GM18502 (cell line): Measurements from ENCODE around the gene SLC17A9.
"Not testable (repeated sequence)": the region's sequence is repeated elsewhere in the genome, so short reads cannot be mapped to it uniquely, and the experiment has no call there.

Source experiments
- ATAC-seq: cut with Tn5 transposase; IDR thresholded peaks from one replicate; pipeline ENCODE4 v1.9.1; 2021; ENCODE audit warnings: mild to moderate bottlenecking; ENCODE audit not compliant: unreplicated experiment, poor library complexity

Gene SLC17A9

GRCh38 chr20:62918831-62919230 lies 33.7 kb upstream of the SLC17A9 start:
- ATAC-seq = no peak

DNA sequence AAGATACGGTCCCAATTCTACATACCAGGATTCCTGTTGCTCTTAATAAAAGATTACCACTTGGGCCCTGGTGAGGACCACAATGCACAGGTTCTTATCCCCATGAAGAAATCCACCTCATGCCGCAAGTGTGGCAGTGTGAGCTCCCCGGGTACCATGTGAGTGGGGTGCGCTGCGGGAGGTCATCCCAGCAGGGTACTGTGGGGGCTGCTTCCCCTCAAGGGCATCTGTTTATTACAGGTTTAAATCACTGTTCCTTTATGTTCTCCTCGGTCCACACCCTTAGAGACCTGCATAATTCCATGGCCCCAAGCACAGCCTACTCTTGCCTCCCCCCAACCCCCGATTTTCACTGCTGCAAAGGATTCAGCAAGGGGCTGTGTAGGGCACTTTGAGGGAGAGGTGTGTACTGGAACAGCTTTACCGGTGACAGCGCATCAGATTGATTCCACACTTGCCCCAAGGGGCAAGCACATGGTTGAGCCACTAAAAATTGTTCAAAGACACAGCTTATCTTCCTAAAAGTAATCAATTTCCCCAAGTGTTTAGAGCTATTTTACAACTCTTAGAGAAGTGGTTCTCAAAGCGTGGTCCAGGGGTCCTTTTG lies 32.4 kb upstream of the SLC17A9 start:
- ATAC-seq = no peak

DNA sequence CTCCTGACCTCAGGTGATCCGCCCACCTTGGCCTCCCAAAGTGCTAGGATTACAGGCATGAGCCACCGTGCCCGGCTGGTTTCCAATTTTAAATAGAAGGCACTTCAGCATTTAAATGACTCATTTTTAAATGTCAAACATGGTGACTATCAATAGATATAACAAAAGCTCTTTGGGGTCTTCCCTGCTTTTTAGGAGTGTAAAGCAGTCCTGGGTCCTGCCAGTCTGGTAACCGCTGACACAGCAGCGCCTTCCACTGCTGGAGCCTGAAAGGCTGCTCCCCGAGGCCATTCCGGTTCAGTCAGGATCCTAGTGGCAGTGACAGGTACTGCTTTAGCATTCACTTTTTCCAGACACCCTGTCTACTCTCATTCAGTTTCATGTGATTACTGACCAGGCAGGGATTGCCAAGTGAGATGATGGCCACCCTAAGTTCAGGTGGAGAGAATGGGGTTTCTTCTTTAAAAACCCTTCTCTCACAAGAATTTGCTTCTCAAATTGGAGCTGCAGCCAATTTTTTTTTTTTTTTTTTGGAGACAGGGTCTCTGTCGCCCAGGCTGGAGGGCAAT lies 31.3 kb upstream of the SLC17A9 start:
- ATAC-seq = peak; percentile 43

- ATAC-seq = no peak
These were observed 30.0 kb upstream of the SLC17A9 start for GRCh38 chr20:62922451-62922921.

DNA sequence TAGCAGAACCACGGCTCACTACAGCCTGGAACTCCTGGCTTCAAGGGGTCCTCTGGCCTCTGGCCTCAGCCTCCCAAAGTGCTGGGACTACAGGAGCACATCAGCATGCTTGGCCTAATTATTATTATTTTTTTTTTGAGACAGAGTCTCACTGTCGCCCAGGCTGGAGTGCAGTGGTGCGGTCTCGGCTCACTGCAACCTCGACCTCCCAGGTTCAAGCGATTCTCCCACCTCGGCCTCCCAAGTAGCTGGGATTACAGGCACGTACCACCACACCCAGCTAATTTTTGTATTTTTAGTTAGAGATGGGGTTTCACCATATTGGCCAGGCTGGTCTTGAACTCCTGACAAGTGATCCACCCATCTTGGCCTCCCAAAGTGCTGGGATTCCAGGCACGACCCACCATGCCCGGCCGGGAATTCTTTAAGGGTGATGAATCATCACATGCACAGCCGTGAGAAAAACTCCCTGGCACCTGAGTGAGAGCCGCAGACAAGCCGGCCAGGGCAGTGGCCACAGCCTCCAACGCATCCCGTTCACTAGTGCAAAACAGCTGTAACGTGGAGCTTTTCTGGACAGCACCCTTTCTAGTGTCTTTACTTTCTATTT lies 29.3 kb upstream of the SLC17A9 start:
- ATAC-seq = not testable (repeated sequence)

- no peak for ATAC-seq
These were observed 28.7 kb upstream of the SLC17A9 start for GRCh38 chr20:62923669-62924441.

- ATAC-seq = no peak
These were observed 27.9 kb upstream of the SLC17A9 start for GRCh38 chr20:62924442-62925075.

DNA sequence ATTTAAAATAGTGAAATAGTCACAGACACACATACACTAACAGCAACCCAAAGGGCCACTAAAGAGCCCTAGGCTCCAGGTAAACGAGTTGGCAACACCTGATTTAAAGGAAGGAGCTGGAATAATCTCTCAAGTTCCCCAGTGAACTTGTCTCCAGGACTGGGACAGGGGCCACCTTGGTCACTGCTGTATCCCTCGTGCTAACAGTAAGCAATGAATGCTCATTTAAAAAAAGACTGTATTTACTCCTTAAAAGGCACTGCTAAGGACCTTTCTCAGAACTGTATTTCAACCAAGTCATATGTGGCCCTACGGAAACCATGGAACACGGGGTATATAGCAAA lies 27.5 kb upstream of the SLC17A9 start:
- no peak for ATAC-seq

DNA sequence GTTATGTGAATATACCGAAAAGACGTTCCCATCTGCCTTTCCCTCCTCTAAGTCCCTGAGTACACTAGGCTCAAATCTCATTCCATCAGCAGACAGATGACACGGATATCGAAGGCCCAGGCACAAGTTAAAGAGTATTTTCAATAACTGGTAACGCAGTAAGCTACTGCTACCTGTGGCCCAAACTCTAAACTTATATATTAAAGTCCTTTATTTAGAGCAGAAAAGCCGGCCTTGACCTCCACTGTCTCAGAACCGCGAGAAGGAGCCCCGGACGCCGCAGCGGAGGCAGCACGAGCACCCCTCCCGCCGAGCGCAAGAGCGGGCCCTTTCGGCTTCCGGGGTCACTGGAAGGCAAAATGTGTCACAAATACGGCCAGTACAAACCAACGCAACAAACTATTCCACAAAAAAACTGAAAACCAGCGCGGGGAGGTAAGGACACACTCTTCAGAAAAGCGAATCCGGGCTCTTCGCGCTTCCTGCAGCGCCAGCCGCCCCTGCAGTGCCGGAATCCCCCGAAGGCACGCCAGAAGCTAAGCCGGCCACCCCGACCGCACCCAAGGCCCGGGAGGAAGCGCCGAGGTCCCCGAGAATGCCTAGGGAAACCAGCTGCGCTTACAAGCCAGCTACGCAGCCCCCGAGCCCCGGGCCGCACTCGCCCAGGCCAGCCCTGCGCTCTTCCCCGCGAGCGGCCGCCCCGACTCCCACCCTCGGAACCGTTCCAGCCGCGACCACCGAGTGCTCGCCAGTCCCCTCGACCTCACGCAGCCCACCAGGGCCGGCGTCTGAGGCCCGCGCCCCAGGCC lies 26.9 kb upstream of the SLC17A9 start:
- ATAC-seq = peak; percentile 26

GRCh38 chr20:62926229-62927127 lies 26.0 kb upstream of the SLC17A9 start, which contains the start of gene DIDO1:
Gene DIDO1, minus strand, starts transcription at chr20:62926505.
- ATAC-seq = peak; percentile 74

DNA sequence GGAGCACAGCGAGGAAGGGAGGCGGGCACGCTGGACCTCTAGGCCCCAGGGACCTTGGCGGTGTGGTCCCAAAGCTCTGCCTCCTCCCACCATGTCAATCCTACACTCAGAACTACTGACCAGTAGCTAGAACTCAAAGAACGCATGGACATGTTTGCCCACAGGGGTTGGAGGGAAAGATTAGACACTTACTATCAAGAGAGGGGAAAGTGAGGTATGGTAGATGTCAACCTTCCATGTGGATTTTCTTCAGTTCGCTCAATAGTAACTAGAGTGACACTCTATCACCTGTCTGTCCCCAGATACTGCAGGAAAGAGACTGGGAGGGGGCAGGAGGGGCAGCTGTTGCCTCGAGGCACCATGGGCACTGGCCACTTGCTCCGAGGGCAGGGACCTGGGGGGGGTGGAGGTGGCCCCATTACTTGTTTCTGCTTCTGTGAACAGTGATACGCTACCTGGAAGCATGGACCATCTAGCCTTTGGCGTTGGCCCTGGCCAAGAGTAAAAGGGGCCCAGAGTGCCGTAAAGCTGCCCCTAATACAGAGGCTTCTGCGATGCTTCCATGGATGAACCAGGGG lies 25.3 kb upstream of the SLC17A9 start:
- no peak for ATAC-seq

DNA sequence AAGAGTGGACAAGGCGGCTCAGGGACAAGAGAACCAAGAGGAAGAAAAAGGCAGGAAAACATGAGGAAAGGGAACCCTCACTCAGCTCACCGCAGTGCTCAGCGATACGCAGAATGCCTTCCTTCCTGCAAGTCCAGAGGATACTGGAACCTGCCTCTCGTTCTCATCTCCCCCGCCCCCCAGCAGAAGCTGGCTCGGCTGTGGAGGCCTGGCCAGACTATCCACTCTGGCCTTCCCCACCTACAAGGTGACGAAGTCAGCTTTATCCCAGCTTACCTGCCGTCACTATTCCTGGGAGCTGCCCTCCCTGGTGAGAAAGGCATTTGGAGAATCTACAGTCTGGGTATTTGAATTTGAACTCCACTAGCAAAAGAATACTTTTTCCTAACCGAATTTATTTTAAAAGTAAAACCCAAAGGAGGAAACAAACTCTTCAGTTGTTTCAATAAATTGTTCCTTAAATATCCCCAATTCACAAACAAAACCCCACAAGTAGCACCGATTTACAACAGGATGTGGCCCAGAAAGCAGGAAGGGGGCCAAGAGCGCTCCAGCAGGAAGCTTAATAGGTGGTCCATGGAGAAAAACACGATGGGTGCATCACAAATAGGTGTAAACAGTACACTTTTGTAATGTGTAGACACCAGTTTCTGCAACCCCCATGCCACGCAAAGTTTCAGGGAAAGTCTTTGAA lies 24.1 kb upstream of the SLC17A9 start:
- ATAC-seq = no peak

DNA sequence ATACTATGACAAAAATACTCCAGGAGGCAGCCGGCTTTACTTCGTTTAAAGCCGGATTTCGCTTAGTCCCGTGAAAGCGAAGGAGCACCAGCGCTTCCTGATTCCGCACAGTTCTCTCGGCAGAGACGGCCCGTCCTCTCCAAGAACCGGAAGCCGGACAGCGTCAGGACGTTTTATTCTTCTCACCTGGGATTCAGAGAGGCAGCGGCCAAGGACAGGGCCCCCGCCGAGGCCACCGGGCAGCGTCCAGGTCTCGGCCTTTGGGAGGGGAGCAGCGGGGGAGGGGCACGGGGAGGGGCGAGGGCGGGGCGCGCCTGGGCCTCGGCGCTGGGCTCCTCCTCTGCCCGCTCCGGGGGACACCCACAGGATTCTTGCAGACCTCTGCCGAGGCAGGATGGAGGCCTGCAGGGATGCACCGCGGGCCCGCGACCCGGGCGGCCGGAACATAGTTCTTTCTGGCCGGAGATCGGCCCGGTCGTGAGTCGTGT lies 23.4 kb upstream of the SLC17A9 start:
- ATAC-seq = no peak

- ATAC-seq = no peak
These were observed 21.0 kb upstream of the SLC17A9 start for GRCh38 chr20:62931464-62931863.

DNA sequence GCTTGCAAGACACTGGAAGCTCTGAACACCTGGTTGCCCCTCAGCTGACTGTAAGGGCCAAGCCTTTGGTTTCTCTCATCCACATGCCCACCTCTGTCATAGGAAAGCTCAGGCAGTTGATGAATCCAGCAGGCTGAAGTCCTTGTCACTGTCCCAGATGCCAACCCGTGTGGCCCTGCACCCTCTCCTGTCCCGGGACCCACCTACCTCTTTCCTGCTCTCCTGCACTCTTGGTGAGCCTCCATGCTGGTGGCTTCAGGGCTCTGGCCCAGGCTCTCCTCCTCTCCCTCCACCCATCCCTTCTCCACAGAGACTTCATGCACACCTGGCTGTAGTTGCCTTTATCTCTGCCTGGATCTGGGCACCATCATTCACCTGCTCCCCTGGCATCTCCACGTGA lies 18.5 kb upstream of the SLC17A9 start:
- no peak for ATAC-seq

GRCh38 chr20:62935204-62935967 lies 17.1 kb upstream of the SLC17A9 start:
- ATAC-seq = no peak

GRCh38 chr20:62935968-62936585 lies 16.4 kb upstream of the SLC17A9 start:
- no peak for ATAC-seq
